ENCODE data around the gene MLLT11.

DNA sequence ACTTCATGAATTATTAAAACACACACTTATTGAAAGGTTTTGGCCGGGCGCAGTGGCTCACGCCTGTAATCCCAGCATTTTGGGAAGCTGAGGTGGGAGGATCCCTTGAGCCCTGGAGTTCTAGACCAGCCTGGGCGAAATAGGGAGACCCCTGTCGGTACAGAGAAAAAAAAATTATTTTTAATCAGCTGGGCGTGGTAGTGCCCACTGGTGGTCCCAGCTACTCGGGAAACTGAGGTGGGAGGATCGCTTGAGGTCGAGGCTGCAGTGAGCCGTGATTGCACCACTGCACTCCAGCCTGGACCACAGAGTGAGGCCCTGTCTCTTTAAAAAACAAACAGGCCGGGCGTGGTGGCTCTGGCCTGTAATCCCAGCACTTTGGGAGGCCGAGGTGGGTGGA, 12.0 kb downstream of the MLLT11 start:
- TF ChIP-seq CTCF (conservative IDR thresholded peaks at IDR 0.05; ENCODE audit: low read length) (no peak), EZH2phosphoT487 (IDR thresholded peaks at IDR 0.05; ENCODE audit: borderline replicate concordance) (no peak)
